Measurements from ENCODE around the gene LTBP2. TPM values are rescaled to one million over a fixed set of nuclear protein-coding genes. Genes with fewer than 3 reads are reported as not detected.

LTBP2 gene
- total RNA-seq, 1 experiment from 2014 or later, result 0.31 TPM

DNA sequence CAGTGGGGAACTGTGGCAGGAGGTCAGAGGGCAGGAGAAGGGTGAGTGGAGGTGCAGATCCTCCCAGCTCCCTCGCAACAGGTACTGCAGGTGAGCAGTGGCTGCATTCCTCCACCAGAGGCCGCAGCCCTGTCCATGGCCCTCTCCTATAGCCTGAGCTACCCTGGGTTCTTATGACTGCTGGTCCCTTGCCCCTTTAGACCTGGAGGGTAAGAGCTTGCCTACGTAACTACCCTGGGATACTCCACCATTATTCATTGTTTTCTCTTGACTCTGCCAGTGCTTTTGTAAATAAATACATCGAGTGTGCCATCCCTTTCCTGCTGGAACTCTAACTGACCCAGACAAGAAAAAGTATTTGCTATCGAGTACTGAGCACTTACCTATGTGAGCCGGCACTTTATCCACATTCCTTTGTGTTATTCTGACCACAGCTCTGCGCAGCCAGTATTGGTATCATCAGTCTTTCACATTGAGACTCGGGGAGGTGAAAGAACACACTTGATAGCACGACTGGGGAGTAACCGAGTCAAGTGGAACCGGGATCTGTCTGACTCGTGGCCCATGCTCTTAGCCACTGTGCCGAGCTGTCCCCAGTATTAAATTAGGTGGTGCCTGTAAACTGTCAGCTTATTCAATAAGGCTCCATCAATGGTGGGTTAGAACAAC, 38.5 kb downstream of the LTBP2 start:
- no peak for DNase-seq (ENCODE audit: low spot score)

DNA sequence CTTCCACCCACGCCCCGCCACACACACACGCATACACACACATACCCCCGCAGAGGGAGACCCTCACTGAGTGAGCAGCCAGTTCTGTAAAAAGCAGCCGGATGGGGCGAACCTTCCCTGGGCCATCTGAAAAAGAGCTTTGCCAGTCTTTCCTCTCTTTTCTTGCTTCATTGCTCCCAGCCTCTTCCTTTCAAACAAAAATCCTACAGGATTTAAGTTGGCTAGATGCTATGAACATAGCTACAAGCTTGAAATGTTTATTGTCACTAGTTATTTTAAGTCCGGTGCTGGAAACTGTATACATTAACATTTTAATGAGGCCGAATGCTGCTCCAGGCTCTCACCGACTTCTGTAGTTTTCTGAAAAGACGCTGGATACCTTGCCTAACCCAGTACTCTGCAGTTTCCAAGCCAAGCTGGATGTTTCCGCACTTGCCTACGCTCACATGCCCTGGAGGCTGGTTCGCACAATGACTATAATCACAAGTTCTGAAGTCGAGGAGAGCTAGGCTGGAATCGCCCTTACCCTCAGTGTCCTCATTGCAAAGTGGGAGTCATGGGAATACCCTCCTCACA, 39.2 kb downstream of the LTBP2 start:
- no peak for DNase-seq (ENCODE audit: low spot score)

DNA sequence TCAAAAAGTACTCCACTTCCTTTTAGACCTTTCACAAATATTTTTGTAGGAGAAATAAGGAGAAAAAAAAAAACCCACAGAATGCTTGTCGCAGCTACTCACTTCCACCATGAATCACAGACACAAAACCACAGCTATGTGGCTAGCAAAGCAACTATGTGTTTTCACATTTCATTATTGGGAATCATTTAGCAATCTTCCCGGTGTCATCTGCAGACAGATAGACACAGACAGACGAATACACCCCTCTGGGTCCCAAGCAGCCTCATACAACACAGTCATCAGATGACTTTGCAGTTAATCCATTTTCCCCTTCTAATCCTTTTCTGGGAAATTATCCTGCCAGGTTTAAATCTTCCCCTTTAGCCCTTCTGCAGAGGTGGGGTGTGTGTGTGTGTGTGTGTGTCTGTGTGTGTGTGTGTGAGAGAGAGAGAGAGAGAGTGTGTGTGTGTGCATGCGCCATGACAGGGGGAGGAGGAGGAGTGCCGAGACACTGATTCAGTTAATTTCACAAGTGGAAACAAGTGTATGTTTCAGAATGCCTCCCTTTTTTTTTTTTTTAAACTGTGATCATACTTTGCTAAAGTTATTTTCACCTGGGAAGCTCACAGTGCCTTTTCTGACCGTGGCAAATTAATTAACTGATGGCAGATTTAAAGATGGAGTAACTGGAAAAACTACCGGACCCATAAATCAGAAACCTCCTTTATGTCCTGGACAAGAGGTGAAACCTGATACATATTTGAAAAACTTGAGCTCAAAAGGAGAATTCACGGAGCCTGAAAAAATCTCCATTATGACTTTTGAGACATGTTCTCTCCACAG, 39.9 kb downstream of the LTBP2 start:
- no peak for DNase-seq (ENCODE audit: low spot score)

DNA sequence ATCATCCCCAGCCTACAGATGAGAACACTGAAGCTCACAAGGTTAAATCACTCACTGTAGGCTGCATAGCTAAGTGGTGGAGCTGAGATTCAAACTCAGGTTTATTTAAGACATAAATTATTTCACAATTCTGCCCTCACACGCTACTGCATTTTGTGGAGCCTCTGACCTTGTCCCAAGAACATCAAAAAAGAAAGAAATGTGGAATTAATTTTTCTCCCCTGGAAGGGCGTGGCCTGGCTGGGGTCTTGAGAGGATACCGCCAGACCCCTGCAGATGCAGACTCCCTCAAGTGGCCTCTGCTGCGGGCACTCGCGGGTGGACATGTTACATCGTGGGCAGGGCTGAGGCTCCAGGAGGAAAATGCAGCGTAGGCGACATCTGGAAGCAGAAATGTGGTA, 40.6 kb downstream of the LTBP2 start:
- no peak for DNase-seq (ENCODE audit: low spot score)

DNA sequence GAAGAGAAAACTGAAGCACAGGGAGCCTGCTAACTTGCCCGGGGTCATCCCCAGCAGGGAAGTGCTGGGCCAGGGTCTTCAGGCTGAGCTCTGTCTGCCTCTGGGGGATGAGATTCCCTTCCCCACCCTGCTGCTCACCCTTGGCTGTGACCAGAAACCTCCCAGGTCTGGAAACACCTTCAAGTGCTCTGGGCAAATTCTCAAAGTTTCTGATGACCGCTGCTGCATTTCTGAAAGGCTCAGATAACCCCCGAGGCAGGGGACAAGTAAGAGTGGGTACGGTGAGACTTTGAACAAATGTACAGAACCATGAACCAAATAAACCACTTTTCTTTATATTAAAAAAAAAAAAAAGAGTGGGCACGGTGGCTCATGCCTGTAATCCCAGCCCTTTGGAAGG, 41.3 kb downstream of the LTBP2 start:
- no peak for DNase-seq (ENCODE audit: low spot score)

DNA sequence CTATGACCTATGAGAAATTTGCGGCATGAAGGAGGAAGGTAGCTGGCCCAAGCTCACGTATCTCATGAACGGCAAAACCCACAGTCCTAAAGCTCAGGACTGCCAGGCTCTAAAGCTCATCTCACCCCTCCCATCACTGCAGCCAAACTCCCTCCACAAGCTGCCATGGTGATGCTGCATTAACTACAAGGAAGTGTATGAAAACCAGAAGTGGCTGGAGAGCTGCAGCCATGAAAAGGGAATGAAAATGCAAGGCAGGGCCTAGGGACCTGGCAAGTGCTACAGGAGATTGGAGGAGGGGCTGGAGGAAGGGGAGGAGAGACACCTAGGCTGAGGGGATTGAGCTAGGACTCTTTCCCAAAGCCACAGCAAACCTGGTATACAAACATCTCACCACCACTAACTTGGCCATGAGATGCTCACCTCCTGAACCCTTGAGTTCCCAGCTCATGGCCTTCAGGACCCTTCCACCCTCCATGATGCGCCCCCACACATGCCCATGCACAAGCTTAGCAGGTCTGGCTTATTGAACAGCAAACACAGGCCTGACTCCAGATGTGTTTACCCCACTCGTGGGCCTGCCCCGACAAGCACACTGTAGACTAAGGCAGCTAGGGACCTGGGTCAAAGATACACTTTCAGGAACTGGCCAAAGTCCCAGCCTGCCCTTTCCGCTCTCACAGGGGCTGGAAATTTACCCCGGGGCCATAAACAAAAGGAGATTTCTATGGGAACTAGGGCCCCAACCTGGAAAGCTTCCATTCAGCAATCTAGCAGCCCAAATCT, 42.0 kb downstream of the LTBP2 start:
- no peak for DNase-seq (ENCODE audit: low spot score)

DNA sequence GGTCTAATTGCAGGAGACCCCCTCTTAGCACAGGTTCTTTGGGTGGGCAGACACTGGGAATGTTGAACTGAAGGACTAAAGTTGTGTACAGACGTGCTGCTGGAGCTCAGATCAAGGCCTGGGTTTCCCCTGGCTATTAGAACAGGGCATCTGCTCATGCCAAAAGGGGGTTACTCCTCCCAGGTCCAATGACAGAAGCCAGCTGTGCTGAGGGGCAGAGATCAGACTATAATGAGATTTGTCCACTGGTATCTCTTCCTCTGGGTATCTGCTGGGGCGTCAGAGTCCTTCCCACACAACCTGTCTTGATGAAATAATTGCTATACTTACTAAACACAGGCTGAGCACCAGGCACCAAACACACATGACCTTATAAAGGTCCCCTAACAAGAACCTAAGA, 42.6 kb downstream of the LTBP2 start:
- DNase-seq (ENCODE audit: low spot score), result no peak

DNA sequence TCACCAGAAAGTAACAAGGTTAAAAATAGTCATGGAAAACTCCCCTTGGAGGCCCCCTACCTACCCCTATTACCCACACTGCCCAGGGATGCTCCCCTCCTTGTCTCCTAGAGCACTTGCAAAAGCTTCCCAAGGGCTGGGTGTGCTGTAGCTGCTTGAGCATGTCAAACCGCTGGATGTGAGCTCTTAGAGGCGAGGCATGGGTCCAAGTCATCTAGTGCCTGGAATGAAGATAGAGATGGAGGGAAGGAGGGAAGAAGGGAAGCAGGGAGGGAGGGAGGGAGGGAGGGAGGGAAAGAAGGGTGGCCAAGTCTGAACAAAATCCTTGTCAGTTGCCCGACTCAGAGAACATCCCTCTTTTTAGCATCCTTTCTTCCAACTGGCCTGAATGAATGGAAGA, 43.1 kb downstream of the LTBP2 start:
- no peak for DNase-seq (ENCODE audit: low spot score)

DNA sequence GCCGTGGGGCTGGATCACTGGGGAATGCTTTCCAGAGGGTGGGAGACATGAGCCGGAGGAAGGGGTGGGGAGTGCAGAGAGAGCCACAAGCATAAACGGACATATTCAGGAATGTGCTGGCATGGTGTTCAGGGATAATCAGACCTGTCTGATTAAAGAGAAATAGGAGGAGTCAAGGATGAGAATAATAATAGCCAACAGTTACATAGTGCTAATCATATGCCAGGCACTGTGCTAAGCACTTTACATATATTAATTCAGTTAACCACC, 43.7 kb downstream of the LTBP2 start:
- DNase-seq (ENCODE audit: low spot score), result no peak

DNA sequence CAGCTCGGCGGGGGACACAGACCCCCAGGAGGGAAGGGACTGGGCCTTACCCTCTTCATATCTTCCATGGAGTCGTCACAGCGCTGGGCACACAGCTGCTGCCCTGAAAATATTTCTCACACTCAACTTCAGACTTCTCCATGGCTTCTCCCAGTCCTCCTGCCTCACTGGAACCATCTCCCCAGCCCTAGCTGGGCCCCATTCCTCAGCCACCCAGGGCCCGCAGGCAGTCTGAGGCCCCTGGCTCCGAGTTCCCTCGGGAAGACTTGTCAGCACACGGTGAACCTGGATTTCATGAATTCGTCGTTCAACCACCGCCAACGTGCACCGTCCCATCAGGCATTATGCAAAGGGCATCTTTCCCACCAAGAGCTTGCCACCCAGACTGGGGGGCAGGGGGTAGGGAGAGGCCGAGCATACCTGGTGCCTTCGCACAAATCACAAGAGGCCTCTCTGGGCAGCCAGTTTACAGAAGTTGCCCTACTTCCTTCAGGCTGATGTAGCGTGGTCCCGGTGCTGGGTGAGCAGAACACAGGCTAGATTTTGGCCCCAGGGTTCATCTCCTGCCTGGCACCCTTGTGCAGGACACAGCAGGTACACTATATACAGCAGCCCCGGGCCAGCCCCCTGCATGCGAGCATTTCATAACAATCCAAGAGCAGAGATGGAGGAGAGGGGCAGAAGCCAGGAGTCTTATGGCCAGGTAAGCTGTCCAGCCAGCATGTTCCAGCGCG, 44.2 kb downstream of the LTBP2 start:
- DNase-seq (ENCODE audit: low spot score), result no peak

DNA sequence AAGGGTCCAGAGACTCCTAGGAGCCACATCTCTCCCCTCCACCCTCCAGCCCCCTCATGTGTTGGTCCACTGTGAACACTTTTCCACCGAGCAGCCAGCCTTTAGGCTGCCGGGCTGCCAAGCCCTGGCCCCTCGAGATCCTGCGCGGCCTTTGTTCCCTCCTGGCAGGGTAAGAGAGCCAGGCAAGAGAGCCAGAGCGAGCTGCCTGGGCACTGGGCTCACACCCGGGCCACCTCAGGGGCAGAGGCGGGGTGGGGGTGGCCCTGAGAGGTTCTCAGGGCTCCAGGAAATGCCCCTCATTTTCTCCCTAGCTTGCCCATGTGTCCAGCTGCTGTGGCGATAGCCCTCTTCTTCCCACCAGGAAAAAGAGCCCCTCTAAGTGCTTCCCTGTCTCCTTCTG, 44.8 kb downstream of the LTBP2 start:
- no peak for DNase-seq (ENCODE audit: low spot score)

DNA sequence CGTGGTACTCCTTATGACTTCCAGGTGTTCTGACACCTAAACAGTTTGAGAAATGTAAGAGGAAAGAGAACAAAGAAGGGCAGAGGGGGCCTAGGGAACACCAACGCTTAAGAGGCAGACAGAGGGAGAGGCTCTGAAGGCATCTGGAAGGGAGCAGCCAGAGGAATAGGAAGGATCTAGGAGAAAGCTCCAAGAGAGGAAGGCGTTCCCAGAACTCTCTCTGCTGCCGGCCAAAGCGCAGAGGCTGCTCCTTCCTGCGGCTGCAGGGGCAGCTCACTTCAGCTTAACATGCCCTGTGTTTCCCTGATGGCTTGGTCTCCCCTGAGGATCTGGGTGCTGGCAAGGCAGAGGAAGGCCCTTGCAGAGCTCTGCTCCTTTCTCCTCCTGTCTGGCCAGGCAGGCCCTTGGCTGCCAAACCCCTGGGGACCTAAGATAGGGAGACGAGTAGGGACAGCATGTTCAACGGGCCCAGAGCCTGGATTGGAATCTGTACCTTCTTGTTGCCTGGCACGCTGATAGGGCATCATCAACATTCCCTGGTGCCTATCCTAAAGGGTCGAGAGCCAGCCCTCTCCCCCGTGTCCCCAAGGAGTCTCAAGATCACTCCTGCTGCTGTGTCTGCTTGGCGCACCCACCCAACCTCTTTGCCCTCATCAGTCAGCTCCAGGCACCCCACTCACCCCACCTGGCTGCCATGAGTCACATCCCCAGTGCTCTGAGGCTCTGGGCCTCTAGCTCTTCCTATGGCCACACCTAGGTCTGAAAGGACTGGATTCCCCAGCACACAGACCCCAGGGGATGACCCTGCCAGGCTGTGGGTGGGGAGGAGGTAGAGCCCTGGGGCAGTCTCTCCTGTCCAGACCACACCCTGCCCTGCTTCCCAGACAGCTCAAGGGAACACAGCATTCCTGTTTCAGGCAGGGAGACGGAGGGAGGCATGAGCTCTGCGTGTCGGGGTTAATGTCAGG, 45.6 kb downstream of the LTBP2 start:
- DNase-seq (ENCODE audit: low spot score), result no peak

DNA sequence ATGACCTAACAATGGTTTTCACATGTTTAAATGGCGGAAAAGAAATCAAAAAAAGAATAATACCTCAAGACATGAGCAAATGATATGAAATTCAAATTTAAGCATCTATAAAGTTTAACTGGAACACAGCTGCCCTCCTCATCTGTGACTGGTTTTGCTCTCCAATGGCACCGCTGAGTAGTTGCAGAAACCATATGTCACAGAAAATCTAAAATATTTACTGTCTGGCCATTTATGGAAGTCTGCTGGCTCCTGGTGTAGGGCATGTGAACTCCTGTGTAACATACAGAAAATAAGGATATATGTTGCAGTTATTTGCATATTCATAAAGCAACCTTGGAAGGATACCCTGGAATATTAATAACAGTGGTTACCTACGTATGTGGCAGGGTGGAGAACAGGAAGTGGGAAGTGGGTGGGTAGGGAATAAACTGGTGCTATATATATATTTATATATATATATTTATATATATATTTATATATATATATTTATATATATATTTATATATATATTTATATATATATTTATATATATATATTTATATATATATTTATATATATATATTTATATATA, 48.4 kb downstream of the LTBP2 start:
- no peak for DNase-seq (ENCODE audit: low spot score)

DNA sequence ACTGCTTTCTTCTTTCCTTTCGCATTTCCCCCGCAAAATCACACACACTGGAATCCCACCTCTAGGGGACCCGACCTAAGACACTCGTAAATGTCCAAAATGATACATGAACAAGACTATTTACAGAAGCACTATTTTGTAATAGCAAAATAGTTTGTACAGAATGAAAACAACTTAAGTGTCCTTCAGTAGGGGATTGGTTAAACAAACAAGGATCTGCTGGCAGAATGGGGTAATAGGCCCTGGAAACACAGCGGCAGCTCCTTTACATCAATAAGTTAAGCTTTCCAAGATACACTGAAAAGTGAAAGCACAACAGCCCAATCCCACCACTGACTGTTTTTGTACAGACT, 48.8 kb downstream of the LTBP2 start:
- no peak for DNase-seq (ENCODE audit: low spot score)

DNA sequence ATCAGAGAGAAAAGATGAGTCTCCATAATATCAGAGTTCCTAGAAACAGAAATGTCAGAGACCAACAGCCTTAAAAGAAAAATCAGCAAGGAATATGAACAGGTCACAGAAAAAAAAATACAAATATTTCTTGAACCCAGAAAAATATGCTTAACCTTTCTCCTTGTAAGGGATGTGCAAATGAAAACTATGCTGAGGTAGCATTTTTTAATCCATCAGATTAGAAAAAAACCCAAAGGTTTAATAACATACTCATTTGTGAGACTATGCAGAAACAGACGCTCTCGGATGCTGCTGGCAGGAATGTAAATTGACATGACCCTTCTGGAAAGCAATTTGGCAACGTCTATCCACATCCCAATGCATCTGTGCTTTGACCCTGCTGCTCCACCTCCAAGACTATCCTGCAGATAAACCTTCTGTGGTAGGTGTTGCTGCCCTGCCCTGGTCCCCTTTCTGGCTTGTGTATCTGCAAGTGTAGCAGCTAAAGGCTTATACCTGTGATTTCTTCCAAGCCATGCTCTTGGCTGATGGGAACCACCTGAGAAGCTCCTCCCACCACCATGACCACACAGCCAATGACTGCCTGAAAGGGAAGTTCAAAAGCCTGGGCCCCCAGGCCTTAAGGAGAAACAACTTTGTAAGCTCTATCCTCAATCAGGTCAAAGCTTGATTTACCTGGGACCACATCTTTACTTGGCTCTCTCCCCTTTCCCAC, 49.4 kb downstream of the LTBP2 start:
- DNase-seq (ENCODE audit: low spot score), result no peak

DNA sequence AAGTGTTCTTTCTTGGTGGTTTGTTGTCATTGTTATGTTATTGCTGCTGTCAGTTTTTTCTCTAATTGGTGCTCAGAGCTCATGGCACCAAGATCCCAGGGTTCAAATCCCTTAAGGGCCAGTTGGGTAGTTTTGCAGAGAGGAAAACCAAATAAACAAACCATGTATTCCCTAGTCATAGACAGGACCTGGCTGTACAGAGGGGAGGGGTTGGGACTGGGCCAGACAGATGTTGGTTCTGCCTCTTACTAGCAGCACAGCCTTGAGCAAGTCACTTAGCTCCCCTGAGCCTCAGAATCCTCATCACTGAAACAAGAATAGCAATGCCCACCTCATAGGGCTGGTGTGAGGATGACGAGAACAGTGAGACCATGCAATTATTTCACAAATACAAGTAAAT, 53.4 kb downstream of the LTBP2 start:
- DNase-seq (ENCODE audit: low spot score), result no peak

DNA sequence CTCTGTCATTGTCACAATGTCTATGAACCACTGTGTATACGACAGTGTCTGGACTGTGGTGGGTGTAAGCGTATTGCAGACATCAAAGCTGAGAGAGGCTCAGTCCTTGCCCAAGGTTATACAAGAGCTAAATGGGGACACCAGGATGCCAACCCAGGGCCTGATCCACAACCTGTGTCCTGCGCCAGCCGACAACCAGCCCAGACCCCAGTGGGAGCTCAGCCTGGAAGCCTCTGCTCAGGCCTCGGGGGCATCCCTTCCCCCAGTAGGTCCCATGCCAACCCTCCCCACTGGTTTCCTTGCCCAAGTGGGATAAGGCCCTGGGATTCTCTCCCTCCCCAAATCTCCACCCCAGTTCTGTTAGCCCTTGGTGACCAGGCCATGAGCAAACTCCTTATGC, 54.3 kb downstream of the LTBP2 start:
- DNase-seq (ENCODE audit: low spot score), result no peak

DNA sequence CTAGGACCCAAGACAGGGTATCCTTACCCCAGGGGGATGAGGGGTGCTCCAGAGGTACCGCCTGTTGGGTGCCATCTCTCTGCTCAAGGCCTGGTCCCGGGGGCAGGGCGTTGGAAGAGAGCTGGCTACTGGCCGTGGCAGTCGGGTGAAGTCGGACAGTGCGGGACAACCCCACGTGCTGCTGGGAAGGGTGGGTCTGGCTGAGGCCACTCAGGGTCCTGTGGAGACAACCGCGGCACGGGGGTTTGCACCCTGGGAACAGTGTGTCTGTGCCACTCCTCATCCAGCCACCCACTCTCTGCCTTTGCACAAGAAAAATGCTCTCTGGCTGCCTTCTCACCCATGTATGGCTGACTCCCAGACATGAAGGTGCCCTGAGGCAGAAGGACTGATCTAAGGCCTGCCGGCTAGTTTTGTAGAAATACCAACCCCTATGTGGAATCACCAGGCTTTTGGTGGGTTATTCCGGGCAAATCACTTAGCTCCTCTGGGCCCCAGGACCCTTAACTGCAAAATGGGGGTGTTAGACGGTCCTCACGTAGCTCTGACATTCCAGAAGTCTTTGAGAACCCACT, 56.5 kb downstream of the LTBP2 start:
- DNase-seq (ENCODE audit: low spot score), result no peak

DNA sequence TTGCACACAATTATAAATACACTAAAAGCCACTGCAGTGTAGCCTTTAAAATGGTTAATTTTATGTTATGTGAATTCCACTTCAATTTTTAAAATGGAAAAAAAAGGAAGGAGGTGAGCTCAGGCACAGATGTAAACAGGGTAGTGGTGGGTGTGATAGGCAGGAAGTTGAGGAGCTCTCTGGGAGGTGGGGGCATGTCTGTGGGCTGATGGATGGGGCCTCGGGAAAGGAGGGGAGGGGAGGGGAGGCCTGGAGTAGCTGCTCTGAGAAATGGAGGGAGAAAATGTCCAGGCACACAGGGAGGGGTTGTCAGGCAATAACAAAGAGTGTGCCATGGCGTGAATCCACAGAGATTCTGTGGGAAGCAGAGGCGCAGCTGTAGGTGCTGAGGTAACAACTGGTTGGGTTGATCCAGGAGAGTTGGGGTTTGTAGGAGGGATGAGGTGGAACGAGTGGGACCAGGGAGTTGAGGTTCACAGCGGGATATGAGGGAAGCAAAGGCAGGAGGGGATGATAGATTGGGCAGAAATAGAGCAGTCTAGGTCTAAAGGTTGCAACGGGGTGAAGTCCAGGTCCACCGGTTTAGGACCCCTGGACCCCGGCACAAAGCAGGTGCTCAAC, 57.2 kb downstream of the LTBP2 start:
- no peak for DNase-seq (ENCODE audit: low spot score)
